HEK293 (cell line): ENCODE data around the gene MYOZ1.

Experiments
- CTCF ChIA-PET: fragments of 350-600 bp; formaldehyde crosslinking; extraction: SDS; loops from one replicate; lab custom pipeline; 2021; ENCODE audit warnings: antibody characterized with exemption; lab: Yijun Ruan, JAX
- POLR2A ChIA-PET: fragments of 300-600 bp; formaldehyde crosslinking; extraction: SDS; loops from one replicate; lab custom pipeline; 2020; ENCODE audit warnings: antibody characterized with exemption, inconsistent platforms; lab: Yijun Ruan, JAX
- H3K27ac ChIP-seq: fragments of 200-500 bp; sonication (Bioruptor generic); 2 replicates; pipeline ENCODE4 v1.5.1; 2014; ENCODE audit warnings: low read depth, low read length, control low read depth, inconsistent platforms; ENCODE audit errors: extremely low read depth
- H3K36me3 ChIP-seq, 2 experiments: fragments of 200-500 bp in 1 of 2; sonication (Bioruptor generic) in 1 of 2; 1 replicate in 1 of 2; 2 replicates in 1 of 2; pipeline ENCODE4 v1.5.1; 2014 to 2017; ENCODE audit warnings: inconsistent platforms in 2 of 2, low read length in 2 of 2; ENCODE audit not compliant: control insufficient read depth in 2 of 2, insufficient read depth in 1 of 2
- H3K4me1 ChIP-seq: fragments of 200-500 bp; sonication (Bioruptor generic); 2 replicates; pipeline ENCODE4 v1.5.1; 2014; ENCODE audit warnings: mild to moderate bottlenecking, low read length, inconsistent platforms; ENCODE audit not compliant: control insufficient read depth, insufficient read depth
- H3K4me3 ChIP-seq: 2 replicates; pipeline ENCODE4 v1.5.1; 2011; ENCODE audit warnings: low read depth, mild to moderate bottlenecking, control low read depth, low read length, moderate library complexity
- H3K9me3 ChIP-seq: fragments of 200-500 bp; sonication (Bioruptor generic); 2 replicates; pipeline ENCODE4 v1.5.1; 2014; ENCODE audit warnings: low read depth, low read length, inconsistent platforms; ENCODE audit not compliant: control insufficient read depth, insufficient read depth
- CTCF ChIP-seq: fragments of 450-650 bp; formaldehyde crosslinking; IDR thresholded peaks from 2 replicates; pipeline ENCODE4 v1.5.1; 2016; ENCODE audit warnings: missing biosample characterization, missing genetic modification characterization
- GLIS2 ChIP-seq: fragments of 450-650 bp; formaldehyde crosslinking; IDR thresholded peaks from 2 replicates; pipeline ENCODE4 v1.5.1; 2016; ENCODE audit warnings: missing biosample characterization, missing genetic modification characterization
- HOXC10 ChIP-seq: sonication (generic); formaldehyde crosslinking; IDR thresholded peaks from 2 replicates; pipeline ENCODE4 v1.8.1; 2023; ENCODE audit warnings: mild to moderate bottlenecking, missing genetic modification reagents
- KLF7 ChIP-seq: fragments of 450-650 bp; formaldehyde crosslinking; IDR thresholded peaks from 2 replicates; pipeline ENCODE4 v1.5.1; 2016; ENCODE audit warnings: missing biosample characterization, missing genetic modification characterization, borderline replicate concordance
- PRDM1 ChIP-seq: fragments of 450-650 bp; formaldehyde crosslinking; IDR thresholded peaks from 2 replicates; pipeline ENCODE4; 2016; ENCODE audit warnings: missing biosample characterization, missing genetic modification characterization
- PRDM10 ChIP-seq: fragments of 450-650 bp; formaldehyde crosslinking; IDR thresholded peaks from 2 replicates; pipeline ENCODE4 v1.5.1; 2016; ENCODE audit warnings: missing biosample characterization, missing genetic modification characterization
- SP2 ChIP-seq: fragments of 450-650 bp; formaldehyde crosslinking; IDR thresholded peaks from 2 replicates; pipeline ENCODE4 v1.5.1; 2016; ENCODE audit warnings: missing biosample characterization, missing genetic modification characterization
- SP7 ChIP-seq: fragments of 450-650 bp; formaldehyde crosslinking; IDR thresholded peaks from 2 replicates; pipeline ENCODE4 v1.5.1; 2016; ENCODE audit warnings: missing biosample characterization, missing genetic modification characterization
- TRIM28 ChIP-seq: IDR thresholded peaks from 2 replicates; pipeline ENCODE4 v1.6.1; 2011; ENCODE audit warnings: low read length, control low read depth, borderline replicate concordance
- ZBTB17 ChIP-seq: fragments of 450-650 bp; formaldehyde crosslinking; IDR thresholded peaks from 2 replicates; pipeline ENCODE4 v1.5.1; 2016; ENCODE audit warnings: missing biosample characterization, missing genetic modification characterization
- ZBTB7A ChIP-seq: fragments of 450-650 bp; formaldehyde crosslinking; IDR thresholded peaks from 2 replicates; pipeline ENCODE4 v1.5.1; 2016; ENCODE audit warnings: low read depth, missing biosample characterization, missing genetic modification characterization
- ZBTB8A ChIP-seq: fragments of 450-650 bp; formaldehyde crosslinking; IDR thresholded peaks from 2 replicates; pipeline ENCODE4 v1.5.1; 2016; ENCODE audit warnings: missing biosample characterization, missing genetic modification characterization
- ZFHX2 ChIP-seq: fragments of 450-650 bp; formaldehyde crosslinking; conservative IDR thresholded peaks from 2 replicates; pipeline ENCODE4 v1.5.1; 2016; ENCODE audit warnings: missing biosample characterization, missing genetic modification characterization
- ZNF10 ChIP-seq: fragments of 450-650 bp; formaldehyde crosslinking; IDR thresholded peaks from 2 replicates; pipeline ENCODE4 v1.5.1; 2017; ENCODE audit warnings: missing biosample characterization, missing genetic modification characterization
- ZNF184 ChIP-seq: fragments of 450-650 bp; IDR thresholded peaks from 2 replicates; pipeline ENCODE4 v1.5.1; 2018; ENCODE audit warnings: missing biosample characterization, mild to moderate bottlenecking, missing genetic modification characterization
- ZNF335 ChIP-seq: fragments of 450-650 bp; formaldehyde crosslinking; conservative IDR thresholded peaks from 2 replicates; pipeline ENCODE4 v1.5.1; 2016; ENCODE audit warnings: missing biosample characterization, missing genetic modification characterization
- ZNF366 ChIP-seq: fragments of 450-650 bp; formaldehyde crosslinking; conservative IDR thresholded peaks from 2 replicates; pipeline ENCODE4 v1.5.1; 2016; ENCODE audit warnings: missing biosample characterization, missing genetic modification characterization
- ZNF394 ChIP-seq: fragments of 450-650 bp; formaldehyde crosslinking; IDR thresholded peaks from 2 replicates; pipeline ENCODE4 v1.5.1; 2016; ENCODE audit warnings: missing biosample characterization, missing genetic modification characterization, mild to moderate bottlenecking, moderate library complexity, borderline replicate concordance
- ZNF555 ChIP-seq: fragments of 450-650 bp; formaldehyde crosslinking; conservative IDR thresholded peaks from 2 replicates; pipeline ENCODE4 v1.5.1; 2017; ENCODE audit warnings: missing biosample characterization, mild to moderate bottlenecking, missing genetic modification characterization, inconsistent platforms
- ZNF561 ChIP-seq: fragments of 450-650 bp; IDR thresholded peaks from 2 replicates; pipeline ENCODE4 v1.5.1; 2018; ENCODE audit warnings: missing biosample characterization, missing genetic modification characterization, borderline replicate concordance
- ZNF600 ChIP-seq: fragments of 450-650 bp; formaldehyde crosslinking; IDR thresholded peaks from 2 replicates; pipeline ENCODE4 v1.5.1; 2016; ENCODE audit warnings: missing biosample characterization, missing genetic modification characterization
- ZNF654 ChIP-seq: fragments of 450-650 bp; formaldehyde crosslinking; IDR thresholded peaks from 2 replicates; pipeline ENCODE4 v1.5.1; 2016; ENCODE audit warnings: low read depth, missing biosample characterization, missing genetic modification characterization
- ZNF660 ChIP-seq: fragments of 450-650 bp; IDR thresholded peaks from 2 replicates; pipeline ENCODE4 v1.5.1; 2018; ENCODE audit warnings: missing biosample characterization, mild to moderate bottlenecking, missing genetic modification characterization
- ZNF692 ChIP-seq: fragments of 450-650 bp; formaldehyde crosslinking; IDR thresholded peaks from 2 replicates; pipeline ENCODE4 v1.5.1; 2016; ENCODE audit warnings: missing biosample characterization, missing genetic modification characterization
- ZNF704 ChIP-seq: fragments of 450-650 bp; formaldehyde crosslinking; IDR thresholded peaks from 2 replicates; pipeline ENCODE4 v1.5.1; 2016; ENCODE audit warnings: missing biosample characterization, missing genetic modification characterization
- ZSCAN30 ChIP-seq: fragments of 450-650 bp; IDR thresholded peaks from 2 replicates; pipeline ENCODE4 v1.5.1; 2018; ENCODE audit warnings: missing biosample characterization, mild to moderate bottlenecking, missing genetic modification characterization, moderate library complexity

Gene MYOZ1

GRCh38 chr10:73644767-73645166 lies 3.5 kb upstream of the MYOZ1 start:
- TF ChIP-seq HOXC10 (0 out of 2 replicates have a peak, but pooled peaks have one; percentile 3), ZNF561 (no peak)
- no peak overlapping the region for H3K4me3 ChIP-seq
- no peaks in the 10 kb centered on the region for H3K36me3 ChIP-seq
- ChIA-PET POLR2A (no interaction called here), CTCF (interaction anchor here (0.6 to 9.1 kb wide), 14 partner anchors 9 to 1291 kb away, joined by 3 to 168 read pairs (median 6); no protein-coding TSS in a partner anchor)
- no peaks in the 10 kb centered on the region for H3K9me3 ChIP-seq
- no peak overlapping the region for H3K27ac ChIP-seq
- no peaks in the 10 kb centered on the region for H3K4me1 ChIP-seq

- ChIA-PET POLR2A (interaction anchor here (0.6 to 1.1 kb wide), 4 partner anchors 18 to 116 kb away, joined by 3 to 4 read pairs (median 3); no protein-coding TSS in a partner anchor), CTCF (interaction anchor here (0.6 to 9.1 kb wide), 26 partner anchors 9 to 1290 kb away, joined by 3 to 168 read pairs (median 5); partner anchors contain the start of gene USP54)
- Histone ChIP-seq H3K27ac (no peak overlapping the region), H3K9me3 (no peaks in the 10 kb centered on the region), H3K36me3 (no peaks in the 10 kb centered on the region), H3K4me1 (no peaks in the 10 kb centered on the region), H3K4me3 (no peak overlapping the region)
- peak; percentile 78; the same call in 1 of the 2 replicates for TF ChIP-seq ZNF660 (tag by site-specific recombination)
- peak; percentile 79 for TF ChIP-seq CTCF
- no peak for TF ChIP-seq ZBTB7A (tag by site-specific recombination)
- TF ChIP-seq ZNF184 (tag by site-specific recombination), result no peak
- peak; percentile 99 for TF ChIP-seq ZNF654 (tag by site-specific recombination)
- TF ChIP-seq GLIS2 (tag by site-specific recombination), result no peak
- no peak for TF ChIP-seq ZNF366 (tag by site-specific recombination)
- 0 out of 2 replicates have a peak, but pooled peaks have one; percentile 18 for TF ChIP-seq ZNF692 (tag by site-specific recombination)
- 0 out of 2 replicates have a peak, but pooled peaks have one; percentile 11 for TF ChIP-seq ZNF600 (tag by site-specific recombination)
- TF ChIP-seq ZBTB8A (tag by site-specific recombination), result no peak
- peak; percentile 45; the same call in 1 of the 2 replicates for TF ChIP-seq ZSCAN30 (tag by site-specific recombination)
- TF ChIP-seq PRDM10, result peak; percentile 97
- TF ChIP-seq ZFHX2 (tag by site-specific recombination), result peak; percentile 44; the same call in 1 of the 2 replicates
- peak; percentile 44 for TF ChIP-seq SP7 (tag by site-specific recombination)
- TF ChIP-seq KLF7 (tag by site-specific recombination), result no peak
- peak; percentile 42; the same call in 1 of the 2 replicates for TF ChIP-seq ZBTB17
- TF ChIP-seq ZNF10 (tag by site-specific recombination), result peak; percentile 47; the same call in 1 of the 2 replicates
- TF ChIP-seq PRDM1, result peak; percentile 71; the same call in 1 of the 2 replicates
- 0 out of 2 replicates have a peak, but pooled peaks have one; percentile 18 for TF ChIP-seq ZNF335 (tag by site-specific recombination)
- TF ChIP-seq ZNF394 (tag by site-specific recombination), result 0 out of 2 replicates have a peak, but pooled peaks have one; percentile 13
- no peak for TF ChIP-seq ZNF555
- no peak for TF ChIP-seq ZNF704 (tag by site-specific recombination)
- no peak for TF ChIP-seq TRIM28
- no peak for TF ChIP-seq SP2 (tag by site-specific recombination)
Observed at GRCh38 chr10:73644015-73644743, 2.9 kb upstream of the MYOZ1 start.
